Neutrophil (primary cell): ENCODE results near the gene TOR1B.

Experiments
- H3K27ac ChIP-seq: fragments of 200-600 bp; sonication (generic); 2 replicates; pipeline ENCODE4 v1.5.1; 2016; ENCODE audit warnings: mild to moderate bottlenecking, moderate library complexity
- H3K27me3 ChIP-seq: fragments of 200-600 bp; sonication (generic); 2 replicates; pipeline ENCODE4 v1.6.0; 2016; ENCODE audit warnings: mild to moderate bottlenecking
- H3K36me3 ChIP-seq: fragments of 200-600 bp; sonication (generic); 2 replicates; pipeline ENCODE4 v1.5.1; 2017
- H3K4me1 ChIP-seq, 2 experiments: fragments of 200-600 bp in 1 of 2; sonication (generic) in 1 of 2; 1 replicate in 1 of 2; 2 replicates in 1 of 2; pipeline versions ENCODE4 v1.5.1 to v1.6.1; 2013 to 2016; ENCODE audit warnings: low read depth in 1 of 2, low read length in 1 of 2, mild to moderate bottlenecking in 1 of 2, moderate library complexity in 1 of 2; ENCODE audit not compliant: control insufficient read depth in 1 of 2, insufficient read depth in 1 of 2
- H3K4me3 ChIP-seq, 2 experiments: fragments of 200-600 bp in 1 of 2; sonication (generic) in 1 of 2; 1 replicate in 1 of 2; 2 replicates in 1 of 2; pipeline ENCODE4 v1.5.1; 2013 to 2016; ENCODE audit warnings: low read depth in 1 of 2, low read length in 1 of 2, mild to moderate bottlenecking in 1 of 2, moderate library complexity in 1 of 2
- H3K9me3 ChIP-seq: fragments of 200-600 bp; sonication (generic); 2 replicates; pipeline ENCODE4 v1.5.1; 2016
- CTCF ChIP-seq: fragments of 200-600 bp; sonication (generic); IDR thresholded peaks from 2 replicates; pipeline ENCODE4 v1.5.1; 2016; ENCODE audit warnings: antibody characterized with exemption

Gene TOR1B

GRCh38 chr9:129858167-129858962 lies 55.4 kb downstream of the TOR1B start:
- Histone ChIP-seq H3K27ac (no peak overlapping the region), H3K36me3 (peaks cover 54% of the 10 kb centered on the region)

More at GRCh38 chr9:129858167-129858962, 55.4 kb downstream of the TOR1B start:
- peaks cover 21 to 22% of the 10 kb centered on the region in 2 experiments for H3K4me1 ChIP-seq
- H3K27me3 ChIP-seq = no peaks in the 10 kb centered on the region
- H3K4me3 ChIP-seq = no peak overlapping the region
- TF ChIP-seq CTCF = no peak
- no peaks in the 10 kb centered on the region for H3K9me3 ChIP-seq
